Measurements from ENCODE around the gene CGB1.

GRCh38 chr19:49019242-49019932 lies 17.3 kb downstream of the CGB1 start:
- TF ChIP-seq ZNF221 (tag by site-specific recombination; IDR thresholded peaks at IDR 0.05; ENCODE audit: borderline replicate concordance) (no peak), ZNF48 (tag by site-specific recombination; IDR thresholded peaks at IDR 0.05) (no peak), GLI4 (tag by site-specific recombination; IDR thresholded peaks at IDR 0.05) (no peak), RBAK (tag by site-specific recombination; IDR thresholded peaks at IDR 0.05) (no peak), CTCF (tag by site-specific recombination; IDR thresholded peaks at IDR 0.05) (peak; percentile 33; the same call in 1 of the 2 replicates), ZNF433 (tag by site-specific recombination; IDR thresholded peaks at IDR 0.05; ENCODE audit: low read depth) (no peak), ZNF561 (tag by site-specific recombination; IDR thresholded peaks at IDR 0.05; ENCODE audit: borderline replicate concordance) (no peak), ZNF2 (tag by site-specific recombination; IDR thresholded peaks at IDR 0.05) (no peak)
